HUES48 (cell line): ENCODE measurements around the gene UMOD.

Experiments
- H3K27ac ChIP-seq: one replicate; pipeline ENCODE4 v1.7.0; 2013; ENCODE audit warnings: low read depth, low read length, inconsistent platforms
- H3K27me3 ChIP-seq: 2 replicates; pipeline ENCODE4 v1.6.1; 2013; ENCODE audit warnings: mild to moderate bottlenecking, low read length; ENCODE audit not compliant: control insufficient read depth, insufficient read depth
- H3K36me3 ChIP-seq: 2 replicates; pipeline ENCODE4 v1.6.1; 2013; ENCODE audit warnings: low read length; ENCODE audit not compliant: control insufficient read depth, insufficient read depth
- H3K4me1 ChIP-seq: 2 replicates; pipeline ENCODE4 v1.6.1; 2013; ENCODE audit warnings: mild to moderate bottlenecking, low read length; ENCODE audit not compliant: control insufficient read depth, insufficient read depth
- H3K4me3 ChIP-seq: 2 replicates; pipeline ENCODE4 v1.5.1; 2013; ENCODE audit warnings: mild to moderate bottlenecking, low read depth, low read length
- H3K9ac ChIP-seq: 2 replicates; pipeline ENCODE4 v1.6.1; 2013; ENCODE audit warnings: mild to moderate bottlenecking, low read depth, low read length, moderate library complexity
- H3K9me3 ChIP-seq: 2 replicates; pipeline ENCODE4 v1.6.1; 2013; ENCODE audit warnings: low read length; ENCODE audit not compliant: control insufficient read depth, insufficient read depth

Gene UMOD

GRCh38 chr16:20300312-20301097 is 52.0 kb downstream of the UMOD start:
- Histone ChIP-seq H3K9me3 (no peaks in the 10 kb centered on the region), H3K36me3 (no peaks in the 10 kb centered on the region), H3K4me1 (no peaks in the 10 kb centered on the region), H3K27ac (no peak overlapping the region), H3K9ac (no peak overlapping the region), H3K4me3 (no peak overlapping the region), H3K27me3 (no peaks in the 10 kb centered on the region)

GRCh38 chr16:20298452-20298851 is 54.1 kb downstream of the UMOD start:
- Histone ChIP-seq H3K9me3 (no peaks in the 10 kb centered on the region), H3K27ac (no peak overlapping the region), H3K36me3 (no peaks in the 10 kb centered on the region), H3K4me1 (0 out of 2 replicates have a peak, but pooled peaks cover 7% of the 10 kb centered on the region), H3K27me3 (no peaks in the 10 kb centered on the region), H3K4me3 (no peak overlapping the region), H3K9ac (no peak overlapping the region)

GRCh38 chr16:20291208-20292206 is 61.0 kb downstream of the UMOD start:
- H3K9ac ChIP-seq, result no peak overlapping the region
- H3K36me3 ChIP-seq, result no peaks in the 10 kb centered on the region
- H3K27ac ChIP-seq, result no peak overlapping the region
- no peaks in the 10 kb centered on the region for H3K9me3 ChIP-seq
- H3K27me3 ChIP-seq, result no peaks in the 10 kb centered on the region
- H3K4me1 ChIP-seq, result peaks cover 11% of the 10 kb centered on the region; the same call in 1 of the 2 replicates
- no peak overlapping the region for H3K4me3 ChIP-seq

GRCh38 chr16:20289571-20289970 is 62.9 kb downstream of the UMOD start:
- Histone ChIP-seq H3K4me3 (no peak overlapping the region), H3K27me3 (no peaks in the 10 kb centered on the region), H3K27ac (no peak overlapping the region), H3K9ac (no peak overlapping the region), H3K9me3 (no peaks in the 10 kb centered on the region), H3K36me3 (no peaks in the 10 kb centered on the region), H3K4me1 (peaks cover 13% of the 10 kb centered on the region; the same call in 1 of the 2 replicates)

GRCh38 chr16:20285993-20286499 is 66.5 kb downstream of the UMOD start:
- Histone ChIP-seq H3K27me3 (no peaks in the 10 kb centered on the region), H3K4me3 (no peak overlapping the region), H3K36me3 (no peaks in the 10 kb centered on the region), H3K9me3 (no peaks in the 10 kb centered on the region), H3K27ac (no peak overlapping the region), H3K4me1 (0 out of 2 replicates have a peak, but pooled peaks cover 5% of the 10 kb centered on the region), H3K9ac (no peak overlapping the region)
